Kidney (tissue), 14 donors: ENCODE measurements around the gene TIRAP. TPM values are rescaled to one million over a fixed set of nuclear protein-coding genes. Genes with fewer than 3 reads are reported as not detected.

Source experiments
- DNase-seq, 5 donors: peaks; one replicate each; pipeline ENCODE4 v3.0.0-alpha.2; 2013 to 2020
- FAIRE-seq: peaks from 2 replicates; lab custom pipeline; 2012; peaks lifted over from hg19 to GRCh38; lab: Jason Lieb, UNC
- H3K27ac ChIP-seq, 2 donors: one replicate each; pipeline ENCODE4 v1.7.0; 2013; ENCODE audit warnings: low read depth in 2 of 2, low read length in 2 of 2, inconsistent platforms in 1 of 2
- H3K27me3 ChIP-seq: one replicate; pipeline ENCODE4 v1.7.1; 2013; ENCODE audit warnings: low read length, inconsistent platforms; ENCODE audit not compliant: control insufficient read depth, insufficient read depth
- H3K36me3 ChIP-seq, 3 donors: one replicate each; pipeline versions ENCODE4 v1.7.0 to v1.7.1; 2013; ENCODE audit warnings: low read length in 3 of 3, control low read depth in 1 of 3, inconsistent platforms in 1 of 3; ENCODE audit not compliant: insufficient read depth in 3 of 3, control insufficient read depth in 2 of 3
- H3K4me1 ChIP-seq, 3 donors: one replicate each; pipeline versions ENCODE4 v1.7.0 to v1.7.1; 2013; ENCODE audit warnings: low read length in 3 of 3, inconsistent platforms in 1 of 3, low read depth in 1 of 3; ENCODE audit not compliant: control insufficient read depth in 2 of 3, insufficient read depth in 2 of 3
- H3K4me3 ChIP-seq, 3 donors: one replicate each; pipeline versions ENCODE4 v1.7.0 to v1.8.1; 2013; ENCODE audit warnings: low read length in 3 of 3, control low read depth in 1 of 3, inconsistent platforms in 1 of 3
- H3K9ac ChIP-seq, 3 donors: one replicate each; pipeline versions ENCODE4 v1.7.0 to v1.7.1; 2013; ENCODE audit warnings: low read length in 3 of 3, control low read depth in 1 of 3, inconsistent platforms in 1 of 3
- H3K9me3 ChIP-seq, 3 donors: one replicate each; pipeline versions ENCODE4 v1.7.0 to v1.7.1; 2013; ENCODE audit warnings: low read length in 3 of 3, control low read depth in 1 of 3, inconsistent platforms in 1 of 3; ENCODE audit not compliant: control insufficient read depth in 2 of 3, insufficient read depth in 1 of 3
- CTCF ChIP-seq: IDR thresholded peaks from 3 replicates; pipeline ENCODE4 v1.5.1; 2012; ENCODE audit warnings: mild to moderate bottlenecking, moderate library complexity, borderline replicate concordance; ENCODE audit not compliant: insufficient read depth; ENCODE audit errors: extremely low read depth
- intact Hi-C: fragments of 100-400 bp; cut with DNase I; formaldehyde crosslinking; loops from one replicate; pipeline ENCODE4 v1.11.1; 2022
- polyA plus RNA-seq: library from polyadenylated mRNA; stranded (reverse); fragments of 350-450 nt; fragmentation: Illumina TruSeq; extraction: RNeasy Lipid Tissue Mini Kit (QIAGEN cat#74804); gene quantifications from one replicate; pipeline ENCODE4 v1.2.3, GENCODE V29; 2014; ENCODE audit warnings: low read depth, low replicate concordance; ENCODE audit not compliant: insufficient read depth
- total RNA-seq: library from RNA; stranded (reverse); fragmentation: NEBNext Ultra II Directional; extraction: Animal tissue kit (Norgen Biotek cat#: 25700); gene quantifications from one replicate; pipeline ENCODE4 v1.2.1, GENCODE V29; 2021
- donor health status: control.
- donor health status: control.
- donor health status: control.
- donor health status: control.
- donor health status: control.
- donor health status: DM: yes; HTN: yes; CAD: no.
- donor health status: Normal renal cell carcinoma (clear cell type).

The TIRAP gene
- total and polyA plus RNA-seq, 2 donors from 2014 or later = 5.8 to 12.1 TPM

GRCh38 chr11:126268708-126269579, 13.9 kb upstream of the TIRAP start, which contains the start of the genes FOXRED1 and SRPRA:
Gene FOXRED1 (plus strand): TSS chr11:126269154. CDS start chr11:126269207, 53 bp downstream.
Gene SRPRA (minus strand): TSS chr11:126268895. CDS start chr11:126268804, 91 bp downstream.
- H3K4me3 ChIP-seq = peak within 1 kb of the TSS; percentile 89 to 94 (median 93)
- peak within 1 kb of the TSS; percentile 84 to 96 (median 96) for H3K9ac ChIP-seq
- H3K27me3 ChIP-seq = no peaks in the 10 kb centered on the region
- no peaks in the 10 kb centered on the region for H3K9me3 ChIP-seq
- H3K27ac ChIP-seq = peak within 1 kb of the TSS; percentile 78 to 82
- TF ChIP-seq CTCF = no peak
- H3K4me1 ChIP-seq = peaks cover 2 to 13% (median 7%) of the 10 kb centered on the region in 3 donors
- intact Hi-C loops = no loop called here
- DNase-seq (peak; percentile 99 to 100 (median 100)), FAIRE-seq (peak; percentile 81)
- peaks cover 13 to 37% (median 33%) of the 10 kb centered on the region in 3 donors for H3K36me3 ChIP-seq

GRCh38 chr11:126277322-126277721, 5.6 kb upstream of the TIRAP start:
- Histone ChIP-seq H3K4me1 (peaks cover 4 to 8% (median 6%) of the 10 kb centered on the region in 3 donors), H3K27me3 (no peaks in the 10 kb centered on the region), H3K36me3 (peaks cover 0 to 13% (median 11%) of the 10 kb centered on the region in 3 donors), H3K4me3 (no peak overlapping the region), H3K27ac (no peak overlapping the region), H3K9ac (no peak overlapping the region), H3K9me3 (no peaks in the 10 kb centered on the region)
- intact Hi-C loops = no loop called here
- TF ChIP-seq CTCF = no peak
- no peak for DNase-seq
- FAIRE-seq = no peak

GRCh38 chr11:126277780-126278179, 5.1 kb upstream of the TIRAP start:
- Histone ChIP-seq H3K9ac (no peak overlapping the region), H3K27me3 (no peaks in the 10 kb centered on the region), H3K4me1 (peaks cover 5 to 8% (median 6%) of the 10 kb centered on the region in 3 donors), H3K27ac (no peak overlapping the region), H3K9me3 (no peaks in the 10 kb centered on the region), H3K4me3 (no peak overlapping the region), H3K36me3 (peaks cover 0 to 11% (median 11%) of the 10 kb centered on the region in 3 donors)
- FAIRE-seq (no peak), DNase-seq (no peak)
- no peak for TF ChIP-seq CTCF
- intact Hi-C loops = no loop called here
